Endothelial cell of umbilical vein (primary cell): Measurements from ENCODE around the gene BRD1.

ENCODE experiments used
- FOS ChIP-seq: IDR thresholded peaks from 2 replicates; pipeline ENCODE4 v1.6.1; 2011; ENCODE audit warnings: mild to moderate bottlenecking, low read length, moderate library complexity, borderline replicate concordance; ENCODE audit not compliant: insufficient read depth
- POLR2AphosphoS5 ChIP-seq: IDR thresholded peaks from 2 replicates; pipeline ENCODE4 v1.6.1; 2012; ENCODE audit warnings: low read depth, mild to moderate bottlenecking, control low read depth, low read length, moderate library complexity; ENCODE audit not compliant: insufficient read depth

DNA sequence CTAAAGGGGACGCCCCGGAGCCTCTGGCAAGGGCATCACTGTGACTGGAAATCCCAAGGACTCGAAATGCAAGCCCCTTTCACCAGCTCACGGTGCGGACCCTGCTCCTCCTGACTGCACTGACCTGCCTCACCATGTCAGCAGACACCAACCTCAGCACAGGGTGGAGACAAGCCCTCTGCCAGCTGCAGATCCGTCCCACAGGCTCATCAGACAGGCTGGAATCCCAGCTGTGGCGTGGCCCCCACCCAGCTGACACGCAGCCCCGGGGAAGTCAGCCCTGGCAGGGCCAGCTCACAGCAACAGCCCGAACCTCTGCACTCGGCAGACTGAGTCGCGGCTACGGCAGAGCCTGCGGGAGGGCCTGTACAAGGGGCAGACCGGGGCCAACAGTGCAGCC lies 36.8 kb downstream of the BRD1 start:
- TF ChIP-seq FOS = no peak
- no peak for TF ChIP-seq POLR2AphosphoS5
